ENCODE data around the gene MYOCD.

Gene MYOCD

DNA sequence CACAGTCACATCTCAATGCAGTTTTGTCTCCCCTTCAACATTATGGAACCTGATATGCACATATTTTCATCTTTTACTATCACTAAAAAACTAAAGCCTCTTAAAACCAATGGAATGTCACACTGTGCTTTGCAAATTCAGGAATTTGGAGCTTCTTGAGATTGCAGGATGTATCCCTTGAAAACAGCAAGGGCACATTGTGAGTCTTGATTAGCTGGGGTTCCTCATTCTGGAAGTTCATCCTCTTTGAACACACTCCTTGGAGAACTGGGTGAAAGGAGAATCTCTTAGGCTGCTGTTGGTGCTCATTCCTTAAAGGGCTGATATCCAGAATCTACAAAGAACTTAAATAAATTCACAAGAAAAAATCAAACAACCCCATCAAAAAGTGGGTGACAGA lies 21.1 kb upstream of the MYOCD start:
- Histone ChIP-seq H3K36me3 (ENCODE audit: control insufficient read depth in 1 of 2, insufficient read depth in 2 of 2, low read length in 2 of 2) (no peaks in the 10 kb centered on the region), H3K9me3 (ENCODE audit: control insufficient read depth in 1 of 2, low read length in 2 of 2) (no peaks in the 10 kb centered on the region), H3K4me3 (ENCODE audit: low read depth in 1 of 2, low read length in 2 of 2) (no peak overlapping the region), H3K4me1 (ENCODE audit: control insufficient read depth in 1 of 2, insufficient read depth in 2 of 2, low read length in 2 of 2) (no peaks in the 10 kb centered on the region), H3K27me3 (ENCODE audit: low read depth, low read length) (no peaks in the 10 kb centered on the region), H3K27ac (ENCODE audit: low read length) (no peak overlapping the region)

GRCh38 chr17:12646761-12647422 lies 18.8 kb upstream of the MYOCD start:
- Histone ChIP-seq H3K9me3 (ENCODE audit: control insufficient read depth in 1 of 2, low read length in 2 of 2) (no peaks in the 10 kb centered on the region), H3K27ac (ENCODE audit: low read length) (no peak overlapping the region), H3K27me3 (ENCODE audit: low read depth, low read length) (no peaks in the 10 kb centered on the region), H3K4me1 (ENCODE audit: control insufficient read depth in 1 of 2, insufficient read depth in 2 of 2, low read length in 2 of 2) (no peaks in the 10 kb centered on the region), H3K36me3 (ENCODE audit: control insufficient read depth in 1 of 2, insufficient read depth in 2 of 2, low read length in 2 of 2) (no peaks in the 10 kb centered on the region), H3K4me3 (ENCODE audit: low read depth in 1 of 2, low read length in 2 of 2) (no peak overlapping the region)

GRCh38 chr17:12648498-12648897 lies 17.2 kb upstream of the MYOCD start:
- no peaks in the 10 kb centered on the region for H3K36me3 ChIP-seq (ENCODE audit: control insufficient read depth in 1 of 2, insufficient read depth in 2 of 2, low read length in 2 of 2)
- H3K4me1 ChIP-seq (ENCODE audit: control insufficient read depth in 1 of 2, insufficient read depth in 2 of 2, low read length in 2 of 2) = no peaks in the 10 kb centered on the region
- no peak overlapping the region for H3K4me3 ChIP-seq (ENCODE audit: low read depth in 1 of 2, low read length in 2 of 2)
- H3K27ac ChIP-seq (ENCODE audit: low read length) = no peak overlapping the region
- no peaks in the 10 kb centered on the region for H3K27me3 ChIP-seq (ENCODE audit: low read depth, low read length)
- no peaks in the 10 kb centered on the region for H3K9me3 ChIP-seq (ENCODE audit: control insufficient read depth in 1 of 2, low read length in 2 of 2)

GRCh38 chr17:12655936-12656335 lies 9.8 kb upstream of the MYOCD start:
- Histone ChIP-seq H3K27me3 (ENCODE audit: low read depth, low read length) (no peaks in the 10 kb centered on the region), H3K36me3 (ENCODE audit: control insufficient read depth in 1 of 2, insufficient read depth in 2 of 2, low read length in 2 of 2) (no peaks in the 10 kb centered on the region), H3K4me1 (ENCODE audit: control insufficient read depth in 1 of 2, insufficient read depth in 2 of 2, low read length in 2 of 2) (no peaks in the 10 kb centered on the region), H3K9me3 (ENCODE audit: control insufficient read depth in 1 of 2, low read length in 2 of 2) (no peaks in the 10 kb centered on the region), H3K4me3 (ENCODE audit: low read depth in 1 of 2, low read length in 2 of 2) (no peak overlapping the region), H3K27ac (ENCODE audit: low read length) (no peak overlapping the region)

DNA sequence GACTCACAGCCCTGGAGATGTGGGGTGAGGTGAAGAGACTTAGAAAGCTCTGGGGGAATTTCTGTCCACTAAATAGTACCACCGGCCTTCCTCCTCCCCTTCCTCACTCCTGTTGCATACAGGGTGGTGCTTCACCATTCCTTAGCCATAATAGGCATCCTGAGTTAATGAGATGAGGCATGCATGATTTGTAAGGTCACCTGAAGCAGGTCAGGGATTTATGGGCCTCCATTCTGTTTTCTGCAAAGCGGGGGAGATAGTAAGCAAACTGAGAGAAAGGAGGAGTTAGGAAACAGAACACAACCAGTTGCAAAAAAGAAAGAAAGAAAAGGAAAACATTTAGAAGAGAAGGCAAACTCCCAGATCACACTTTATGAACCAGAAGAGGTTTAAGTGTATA lies 9.3 kb upstream of the MYOCD start:
- Histone ChIP-seq H3K27ac (ENCODE audit: low read length) (no peak overlapping the region), H3K9me3 (ENCODE audit: control insufficient read depth in 1 of 2, low read length in 2 of 2) (no peaks in the 10 kb centered on the region), H3K27me3 (ENCODE audit: low read depth, low read length) (no peaks in the 10 kb centered on the region), H3K36me3 (ENCODE audit: control insufficient read depth in 1 of 2, insufficient read depth in 2 of 2, low read length in 2 of 2) (no peaks in the 10 kb centered on the region), H3K4me1 (ENCODE audit: control insufficient read depth in 1 of 2, insufficient read depth in 2 of 2, low read length in 2 of 2) (no peaks in the 10 kb centered on the region), H3K4me3 (ENCODE audit: low read depth in 1 of 2, low read length in 2 of 2) (no peak overlapping the region)

DNA sequence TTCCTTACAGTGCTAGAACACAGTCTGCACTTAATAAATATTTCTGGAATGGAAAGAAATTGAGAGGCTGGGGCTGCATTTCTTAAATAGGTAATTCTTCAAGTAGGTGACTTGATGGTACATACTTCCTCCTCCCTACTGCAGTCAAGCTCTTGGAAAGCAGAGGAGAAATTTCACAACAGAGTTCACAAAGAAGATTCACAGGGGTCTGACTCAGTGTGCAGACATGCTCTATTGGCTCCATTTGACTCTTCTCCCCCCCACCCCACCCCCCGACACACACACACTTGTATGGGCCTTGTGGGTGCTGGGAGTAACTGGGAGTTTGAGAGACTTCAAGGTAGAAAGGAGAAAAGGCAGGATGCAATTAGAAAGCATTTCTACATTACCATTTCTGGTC lies 6.2 kb upstream of the MYOCD start:
- peaks cover 7% of the 10 kb centered on the region for H3K27me3 ChIP-seq (ENCODE audit: low read depth, low read length)
- no peaks in the 10 kb centered on the region for H3K9me3 ChIP-seq (ENCODE audit: control insufficient read depth in 1 of 2, low read length in 2 of 2)
- H3K4me3 ChIP-seq (ENCODE audit: low read depth in 1 of 2, low read length in 2 of 2) = no peak overlapping the region
- H3K27ac ChIP-seq (ENCODE audit: low read length) = no peak overlapping the region
- no peaks in the 10 kb centered on the region for H3K36me3 ChIP-seq (ENCODE audit: control insufficient read depth in 1 of 2, insufficient read depth in 2 of 2, low read length in 2 of 2)
- peaks cover 0 to 5% of the 10 kb centered on the region in 2 donors for H3K4me1 ChIP-seq (ENCODE audit: control insufficient read depth in 1 of 2, insufficient read depth in 2 of 2, low read length in 2 of 2)

DNA sequence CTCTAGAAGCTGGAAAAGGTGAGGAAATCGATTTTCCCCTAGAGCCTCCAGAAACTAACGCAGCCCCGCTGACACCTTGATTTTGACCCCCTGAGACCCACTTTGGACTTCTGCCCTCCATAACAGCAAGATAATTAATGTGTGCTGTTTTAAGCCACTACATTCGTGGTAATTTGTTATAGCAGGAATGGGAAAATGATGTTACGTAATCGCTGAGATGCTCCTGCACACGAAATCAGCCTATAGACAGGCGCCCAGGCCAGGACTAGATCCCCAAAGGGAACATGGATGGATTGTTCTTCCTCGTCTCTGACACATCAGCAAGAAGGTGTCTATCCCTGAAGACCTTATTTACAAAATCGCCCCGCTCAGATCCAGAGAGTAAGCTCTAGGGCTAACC lies 1.4 kb upstream of the MYOCD start:
- peaks cover 23% of the 10 kb centered on the region for H3K27me3 ChIP-seq (ENCODE audit: low read depth, low read length)
- H3K27ac ChIP-seq (ENCODE audit: low read length) = peak overlapping the region; percentile 92
- peak overlapping the region in 1 of 2 donors; percentile 72 for H3K4me3 ChIP-seq (ENCODE audit: low read depth in 1 of 2, low read length in 2 of 2)
- H3K36me3 ChIP-seq (ENCODE audit: control insufficient read depth in 1 of 2, insufficient read depth in 2 of 2, low read length in 2 of 2) = no peaks in the 10 kb centered on the region
- no peaks in the 10 kb centered on the region for H3K9me3 ChIP-seq (ENCODE audit: control insufficient read depth in 1 of 2, low read length in 2 of 2)
- H3K4me1 ChIP-seq (ENCODE audit: control insufficient read depth in 1 of 2, insufficient read depth in 2 of 2, low read length in 2 of 2) = peaks cover 0 to 5% of the 10 kb centered on the region in 2 donors

DNA sequence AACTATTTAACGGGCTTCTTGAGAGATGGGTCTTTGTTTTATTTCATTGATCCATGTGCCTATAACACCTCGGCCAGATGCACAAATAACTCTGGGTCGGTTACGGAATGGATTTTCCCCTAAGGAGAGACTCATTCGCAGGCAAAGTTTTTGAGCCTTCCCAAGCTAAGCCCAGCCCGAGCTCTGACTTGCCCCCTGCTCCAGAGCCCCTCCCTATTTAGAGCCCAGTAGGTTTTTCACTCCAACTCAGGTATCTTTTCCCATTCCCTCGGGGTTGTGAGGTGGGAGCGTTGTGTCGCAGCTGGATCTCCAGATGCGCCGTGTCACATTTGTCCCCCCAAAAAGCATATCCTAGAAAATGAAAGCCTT lies 812 bp upstream of the MYOCD start:
- no peaks in the 10 kb centered on the region for H3K9me3 ChIP-seq (ENCODE audit: control insufficient read depth in 1 of 2, low read length in 2 of 2)
- peak overlapping the region; percentile 72 to 85 for H3K4me3 ChIP-seq (ENCODE audit: low read depth in 1 of 2, low read length in 2 of 2)
- peak overlapping the region; percentile 92 for H3K27ac ChIP-seq (ENCODE audit: low read length)
- H3K4me1 ChIP-seq (ENCODE audit: control insufficient read depth in 1 of 2, insufficient read depth in 2 of 2, low read length in 2 of 2) = peaks cover 0 to 5% of the 10 kb centered on the region in 2 donors
- peaks cover 23% of the 10 kb centered on the region for H3K27me3 ChIP-seq (ENCODE audit: low read depth, low read length)
- H3K36me3 ChIP-seq (ENCODE audit: control insufficient read depth in 1 of 2, insufficient read depth in 2 of 2, low read length in 2 of 2) = no peaks in the 10 kb centered on the region

- H3K27me3 ChIP-seq (ENCODE audit: low read depth, low read length) = peaks cover 23% of the 10 kb centered on the region
- H3K27ac ChIP-seq (ENCODE audit: low read length) = peak overlapping the region; percentile 92
- no peaks in the 10 kb centered on the region for H3K36me3 ChIP-seq (ENCODE audit: control insufficient read depth in 1 of 2, insufficient read depth in 2 of 2, low read length in 2 of 2)
- no peaks in the 10 kb centered on the region for H3K9me3 ChIP-seq (ENCODE audit: control insufficient read depth in 1 of 2, low read length in 2 of 2)
- peak overlapping the region; percentile 72 to 85 for H3K4me3 ChIP-seq (ENCODE audit: low read depth in 1 of 2, low read length in 2 of 2)
- peaks cover 0 to 6% of the 10 kb centered on the region in 2 donors for H3K4me1 ChIP-seq (ENCODE audit: control insufficient read depth in 1 of 2, insufficient read depth in 2 of 2, low read length in 2 of 2)
Observed at GRCh38 chr17:12666718-12667117, 1.0 kb downstream of the MYOCD start.

- peaks cover 23% of the 10 kb centered on the region for H3K27me3 ChIP-seq (ENCODE audit: low read depth, low read length)
- peak overlapping the region; percentile 72 to 85 for H3K4me3 ChIP-seq (ENCODE audit: low read depth in 1 of 2, low read length in 2 of 2)
- H3K4me1 ChIP-seq (ENCODE audit: control insufficient read depth in 1 of 2, insufficient read depth in 2 of 2, low read length in 2 of 2) = peaks cover 0 to 9% of the 10 kb centered on the region in 2 donors
- H3K36me3 ChIP-seq (ENCODE audit: control insufficient read depth in 1 of 2, insufficient read depth in 2 of 2, low read length in 2 of 2) = no peaks in the 10 kb centered on the region
- no peaks in the 10 kb centered on the region for H3K9me3 ChIP-seq (ENCODE audit: control insufficient read depth in 1 of 2, low read length in 2 of 2)
- H3K27ac ChIP-seq (ENCODE audit: low read length) = peak overlapping the region; percentile 92
Observed at GRCh38 chr17:12667299-12667958, 1.7 kb downstream of the MYOCD start.

- H3K9me3 ChIP-seq (ENCODE audit: control insufficient read depth in 1 of 2, low read length in 2 of 2) = no peaks in the 10 kb centered on the region
- no peaks in the 10 kb centered on the region for H3K27me3 ChIP-seq (ENCODE audit: low read depth, low read length)
- no peak overlapping the region for H3K27ac ChIP-seq (ENCODE audit: low read length)
- no peak overlapping the region for H3K4me3 ChIP-seq (ENCODE audit: low read depth in 1 of 2, low read length in 2 of 2)
- H3K36me3 ChIP-seq (ENCODE audit: control insufficient read depth in 1 of 2, insufficient read depth in 2 of 2, low read length in 2 of 2) = no peaks in the 10 kb centered on the region
- peaks cover 0 to 5% of the 10 kb centered on the region in 2 donors for H3K4me1 ChIP-seq (ENCODE audit: control insufficient read depth in 1 of 2, insufficient read depth in 2 of 2, low read length in 2 of 2)
Observed at GRCh38 chr17:12671906-12672305, 6.2 kb downstream of the MYOCD start.

DNA sequence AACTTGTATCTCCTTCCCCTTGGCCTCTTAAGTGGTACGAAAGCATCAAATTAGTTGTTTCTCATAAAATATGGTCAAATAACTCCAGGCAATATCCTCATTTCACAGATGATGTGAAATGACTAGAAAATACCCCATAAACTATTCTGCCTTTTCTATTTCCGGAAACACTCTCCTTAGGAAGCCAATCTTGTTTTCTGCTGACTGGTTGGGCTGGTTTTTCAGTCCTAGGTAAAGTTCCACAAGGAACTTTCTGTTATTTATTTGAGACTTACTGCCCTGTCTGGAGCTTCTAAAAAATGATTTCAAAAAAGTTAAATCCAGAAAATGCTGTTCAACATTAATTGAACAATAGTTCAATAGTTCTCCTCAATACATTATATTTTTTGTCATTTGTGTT lies 7.3 kb downstream of the MYOCD start:
- H3K36me3 ChIP-seq (ENCODE audit: control insufficient read depth in 1 of 2, insufficient read depth in 2 of 2, low read length in 2 of 2) = no peaks in the 10 kb centered on the region
- H3K27me3 ChIP-seq (ENCODE audit: low read depth, low read length) = no peaks in the 10 kb centered on the region
- H3K27ac ChIP-seq (ENCODE audit: low read length) = no peak overlapping the region
- no peak overlapping the region for H3K4me3 ChIP-seq (ENCODE audit: low read depth in 1 of 2, low read length in 2 of 2)
- no peaks in the 10 kb centered on the region for H3K9me3 ChIP-seq (ENCODE audit: control insufficient read depth in 1 of 2, low read length in 2 of 2)
- peaks cover 0 to 5% of the 10 kb centered on the region in 2 donors for H3K4me1 ChIP-seq (ENCODE audit: control insufficient read depth in 1 of 2, insufficient read depth in 2 of 2, low read length in 2 of 2)

Data from muscle layer of duodenum (tissue), 2 donors.